ENCODE results near the gene GPC6.

GPC6 gene

DNA sequence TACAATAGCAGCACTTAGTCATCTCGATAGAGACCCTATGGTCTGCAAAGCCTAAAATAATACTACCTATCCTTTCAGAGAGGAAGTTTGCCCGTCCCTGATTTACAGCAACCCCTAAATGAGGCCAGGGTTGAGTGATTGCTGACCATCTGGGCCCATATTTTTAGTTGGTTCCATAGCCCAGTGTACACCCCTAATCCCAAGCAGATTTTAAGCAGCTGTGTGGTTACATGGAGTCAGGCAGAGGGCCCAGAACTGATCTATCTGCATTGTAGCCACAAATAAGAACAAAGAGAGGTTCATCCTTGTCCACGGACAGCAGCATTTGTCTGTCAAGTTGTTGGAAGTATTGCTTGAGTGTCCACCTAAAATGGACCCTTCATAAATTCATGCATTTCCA lies 1104.7 kb downstream of the GPC6 start:
- DNase-seq (ENCODE audit: low read depth), result no peak
- TF ChIP-seq, protein P1, sequence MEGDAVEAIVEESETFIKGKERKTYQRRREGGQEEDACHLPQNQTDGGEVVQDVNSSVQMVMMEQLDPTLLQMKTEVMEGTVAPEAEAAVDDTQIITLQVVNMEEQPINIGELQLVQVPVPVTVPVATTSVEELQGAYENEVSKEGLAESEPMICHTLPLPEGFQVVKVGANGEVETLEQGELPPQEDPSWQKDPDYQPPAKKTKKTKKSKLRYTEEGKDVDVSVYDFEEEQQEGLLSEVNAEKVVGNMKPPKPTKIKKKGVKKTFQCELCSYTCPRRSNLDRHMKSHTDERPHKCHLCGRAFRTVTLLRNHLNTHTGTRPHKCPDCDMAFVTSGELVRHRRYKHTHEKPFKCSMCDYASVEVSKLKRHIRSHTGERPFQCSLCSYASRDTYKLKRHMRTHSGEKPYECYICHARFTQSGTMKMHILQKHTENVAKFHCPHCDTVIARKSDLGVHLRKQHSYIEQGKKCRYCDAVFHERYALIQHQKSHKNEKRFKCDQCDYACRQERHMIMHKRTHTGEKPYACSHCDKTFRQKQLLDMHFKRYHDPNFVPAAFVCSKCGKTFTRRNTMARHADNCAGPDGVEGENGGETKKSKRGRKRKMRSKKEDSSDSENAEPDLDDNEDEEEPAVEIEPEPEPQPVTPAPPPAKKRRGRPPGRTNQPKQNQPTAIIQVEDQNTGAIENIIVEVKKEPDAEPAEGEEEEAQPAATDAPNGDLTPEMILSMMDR (IDR thresholded peaks at IDR 0.05; ENCODE audit: control insufficient read depth, insufficient read depth, low read depth, low read length, missing control alignments), result no peak
- H3K4me3 ChIP-seq (ENCODE audit: control insufficient read depth, low read depth, low read length), result no peak overlapping the region

DNA sequence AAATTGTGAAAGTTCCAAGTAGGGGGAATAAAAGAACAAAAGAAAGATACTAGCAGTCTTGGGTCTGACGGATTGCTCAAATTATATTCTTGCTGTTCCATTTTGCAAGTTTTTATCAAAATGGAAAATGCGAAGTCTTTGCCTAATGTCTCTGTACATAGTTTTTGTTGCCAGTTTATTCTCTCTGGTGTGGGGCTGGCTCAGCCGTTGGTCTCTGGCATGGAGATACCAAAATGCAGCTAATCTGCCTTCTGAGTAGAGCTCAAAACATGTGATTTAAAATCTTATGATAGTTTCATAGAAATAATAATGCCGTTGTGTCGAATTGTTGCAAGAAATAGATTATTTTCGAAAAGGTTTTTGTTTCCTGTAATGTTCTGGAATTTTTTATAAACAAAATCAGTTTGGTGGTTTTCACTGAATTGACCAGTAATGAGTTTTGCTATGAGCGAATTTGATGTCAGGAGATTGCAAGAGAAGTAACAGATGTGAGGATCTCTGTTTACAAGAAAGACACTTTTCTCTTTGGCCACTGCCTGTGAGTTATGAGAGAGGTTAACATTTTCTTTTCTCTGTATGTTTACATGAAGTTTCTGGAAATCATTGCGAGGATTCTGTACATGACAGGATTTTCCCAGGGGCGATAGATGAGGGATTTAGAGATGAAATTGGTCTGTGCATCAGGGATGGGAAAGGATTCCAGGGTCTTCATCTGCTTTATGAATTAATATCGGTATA lies 1105.9 kb downstream of the GPC6 start:
- no peak overlapping the region for H3K4me3 ChIP-seq (ENCODE audit: control insufficient read depth, low read depth, low read length)
- DNase-seq (ENCODE audit: low read depth), result no peak
- TF ChIP-seq, protein P1 (IDR thresholded peaks at IDR 0.05; ENCODE audit: control insufficient read depth, insufficient read depth, low read depth, low read length, missing control alignments), result no peak

DNA sequence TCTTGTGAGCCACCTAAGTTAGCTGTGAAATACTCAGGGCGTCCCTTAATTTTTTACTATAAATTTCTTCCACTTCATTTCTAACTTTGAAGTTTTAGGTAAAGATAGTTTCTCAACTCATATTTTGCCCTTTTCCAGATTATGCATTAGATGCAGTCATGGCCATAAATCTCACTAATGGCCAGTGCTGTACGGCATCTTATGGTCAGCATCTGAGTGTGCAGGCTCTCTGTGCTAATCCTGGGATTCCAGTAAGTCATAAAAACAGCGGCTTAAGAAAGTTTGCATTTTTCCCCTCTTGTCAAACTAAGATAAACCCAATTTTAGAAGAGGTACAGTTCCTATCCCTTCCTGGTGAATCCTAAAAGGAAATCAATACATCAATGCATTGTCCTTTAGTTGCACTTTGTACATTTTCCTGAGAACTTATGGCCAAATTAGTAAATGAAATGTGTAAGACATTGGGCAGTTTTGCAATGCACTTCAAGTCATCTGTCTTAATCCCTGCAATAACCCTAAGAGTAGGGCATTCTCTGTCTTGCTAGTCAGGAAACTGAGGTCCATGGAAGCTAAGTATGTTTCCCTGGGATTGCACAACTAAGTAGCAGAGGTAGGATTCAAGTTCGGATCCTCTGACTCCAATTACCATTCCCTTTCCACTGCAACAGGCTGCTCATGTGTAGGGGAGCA lies 1106.7 kb downstream of the GPC6 start:
- TF ChIP-seq, protein P1 (IDR thresholded peaks at IDR 0.05; ENCODE audit: control insufficient read depth, insufficient read depth, low read depth, low read length, missing control alignments), result no peak
- no peak overlapping the region for H3K4me3 ChIP-seq (ENCODE audit: control insufficient read depth, low read depth, low read length)
- DNase-seq (ENCODE audit: low read depth), result no peak

DNA sequence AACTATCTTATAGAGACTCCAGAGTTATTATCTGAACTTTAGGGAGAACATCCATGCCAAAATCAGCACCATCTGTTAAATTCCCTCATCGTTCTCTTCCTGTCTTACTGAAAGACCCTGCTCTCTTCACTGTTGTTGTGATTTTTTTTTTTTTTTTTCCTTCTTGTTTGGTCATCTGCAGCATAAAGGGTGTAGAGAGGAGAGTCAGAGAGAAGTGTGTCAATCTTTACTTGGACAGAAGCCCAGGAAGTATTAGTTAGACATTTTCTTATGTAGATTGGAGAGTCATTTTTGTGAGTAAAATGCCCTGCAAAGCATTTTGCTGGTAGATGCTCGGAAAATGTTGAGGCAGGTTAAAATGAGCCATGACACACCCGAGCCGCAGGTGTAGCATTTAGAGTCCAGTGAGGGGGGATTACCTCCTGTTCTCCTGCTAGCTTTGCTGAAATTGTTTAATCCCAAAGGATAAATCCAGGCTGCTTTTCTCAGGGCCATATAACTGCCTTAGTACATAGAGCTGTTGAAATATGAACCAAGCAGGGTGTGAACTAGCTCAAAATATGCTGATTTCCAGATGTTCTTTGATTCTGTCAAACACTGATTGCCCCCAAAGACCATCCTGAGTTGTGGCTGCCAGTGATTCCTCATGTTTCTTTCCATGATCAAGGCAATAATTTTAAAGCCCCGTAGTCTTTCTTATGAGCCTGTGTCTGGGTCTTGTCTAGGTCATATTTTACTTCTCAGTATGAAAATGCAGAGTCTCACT lies 1109.3 kb downstream of the GPC6 start:
- no peak for DNase-seq (ENCODE audit: low read depth)
- TF ChIP-seq, protein P1 (IDR thresholded peaks at IDR 0.05; ENCODE audit: control insufficient read depth, insufficient read depth, low read depth, low read length, missing control alignments), result no peak
- H3K4me3 ChIP-seq (ENCODE audit: control insufficient read depth, low read depth, low read length), result no peak overlapping the region

DNA sequence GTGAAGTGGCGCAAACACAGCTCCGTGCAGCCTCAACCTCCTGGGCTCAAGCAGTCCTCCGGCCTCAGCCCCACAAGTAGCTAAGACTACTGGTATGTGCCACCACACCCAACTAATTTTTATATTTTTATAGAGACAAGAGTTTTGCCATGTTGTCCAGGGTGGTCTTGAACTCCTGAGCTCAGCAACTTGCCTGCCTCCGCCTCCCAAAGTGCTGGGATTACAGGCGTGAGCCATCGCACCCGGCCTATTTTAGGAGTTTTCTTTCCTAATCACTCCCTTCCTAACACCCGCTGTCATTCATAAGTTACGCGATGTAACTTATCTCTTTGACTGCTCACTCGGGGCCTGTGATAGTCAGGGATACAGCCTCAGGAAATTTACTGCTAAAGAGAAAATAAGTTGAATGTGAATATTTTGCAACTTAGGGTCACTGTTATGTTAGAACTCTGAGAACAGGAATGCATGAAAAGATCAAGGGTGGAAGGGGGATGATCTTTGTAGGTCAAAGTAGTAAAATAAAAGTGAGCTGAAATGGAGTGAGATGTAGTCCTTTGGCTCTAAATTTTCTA lies 1112.6 kb downstream of the GPC6 start:
- H3K4me3 ChIP-seq (ENCODE audit: control insufficient read depth, low read depth, low read length), result no peak overlapping the region
- no peak for DNase-seq (ENCODE audit: low read depth)
- TF ChIP-seq, protein P1 (IDR thresholded peaks at IDR 0.05; ENCODE audit: control insufficient read depth, insufficient read depth, low read depth, low read length, missing control alignments), result no peak

DNA sequence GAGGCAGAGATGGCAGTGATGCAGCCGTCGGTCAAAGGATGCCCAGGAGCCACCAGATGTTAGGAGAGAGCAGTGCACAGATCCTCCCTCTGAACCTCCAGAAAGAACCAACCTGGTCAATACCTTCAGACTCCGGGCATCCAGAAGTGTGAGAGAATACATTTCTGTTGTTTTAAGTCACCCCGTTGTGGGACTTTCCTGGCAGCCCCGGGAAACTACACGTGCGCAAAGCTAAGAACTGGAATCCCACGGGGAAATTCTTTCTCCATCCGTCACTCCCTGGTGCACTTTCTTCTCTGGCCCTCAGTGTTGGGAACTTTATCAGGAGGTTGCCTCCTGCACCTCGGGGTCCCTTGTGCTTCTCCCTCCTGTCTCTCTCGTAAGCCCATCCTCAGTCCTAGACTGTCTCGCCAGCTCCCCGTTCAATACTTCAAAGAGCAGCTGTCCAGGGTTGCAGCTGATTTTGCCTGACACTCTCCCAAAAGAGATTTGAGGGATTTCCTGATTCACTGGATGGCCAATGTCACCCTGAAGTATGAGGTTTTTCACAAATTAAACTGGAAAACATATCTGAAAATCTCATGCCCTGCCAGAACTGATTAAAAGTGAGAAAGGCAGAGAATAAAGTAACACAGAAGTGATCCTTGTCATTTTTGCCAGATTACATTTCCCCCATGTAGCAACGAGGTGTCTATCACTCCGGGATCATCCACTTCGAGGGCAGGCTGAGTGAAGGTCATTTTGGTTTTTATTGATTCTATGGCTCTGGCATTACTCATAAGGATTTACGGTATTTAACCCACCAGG lies 1116.0 kb downstream of the GPC6 start:
- no peak for DNase-seq (ENCODE audit: low read depth)
- TF ChIP-seq, protein P1 (IDR thresholded peaks at IDR 0.05; ENCODE audit: control insufficient read depth, insufficient read depth, low read depth, low read length, missing control alignments), result no peak
- no peak overlapping the region for H3K4me3 ChIP-seq (ENCODE audit: control insufficient read depth, low read depth, low read length)
